Measurements from ENCODE around the gene CBR3. TPM values are rescaled to one million over a fixed set of nuclear protein-coding genes. Genes with fewer than 3 reads are reported as not detected.

Gene CBR3
- total and polyA plus RNA-seq, 2 donors (not counting 3 experiments of a cell fraction or from before 2014, with no cell fraction given): 9.7 to 13.3 TPM

GRCh38 chr21:36162631-36163030 lies 27.8 kb downstream of the CBR3 start:
- Histone ChIP-seq H3K27ac (ENCODE audit: insufficient read depth, low read depth, low read length) (no peak overlapping the region), H3K4me2 (ENCODE audit: insufficient read depth, low read length) (no peak overlapping the region), H4K20me1 (replicated peaks; ENCODE audit: control insufficient read depth, extremely low read depth, insufficient read depth, low read length) (no peaks in the 10 kb centered on the region), H3K4me3 (replicated peaks in 1 of 3; ENCODE audit: insufficient read depth in 1 of 3, low read depth in 1 of 3, low read length in 3 of 3) (no peak overlapping the region), H3K9me3 (replicated peaks; ENCODE audit: control insufficient read depth, insufficient read depth, low read length) (no peaks in the 10 kb centered on the region), H2AFZ (ENCODE audit: low read depth, low read length) (no peak overlapping the region), H3K4me1 (ENCODE audit: control insufficient read depth, extremely low read depth, insufficient read depth, low read length) (peaks cover under 1% of the 10 kb centered on the region), H3K9me1 (replicated peaks; ENCODE audit: control insufficient read depth, extremely low read depth, insufficient read depth, low read length) (no peaks in the 10 kb centered on the region), H3K9ac (replicated peaks; ENCODE audit: extremely low read depth, insufficient read depth, low read length) (no peak overlapping the region), H3K36me3 (ENCODE audit: control insufficient read depth in 2 of 2, extremely low read depth in 1 of 2, insufficient read depth in 2 of 2, low read length in 2 of 2) (no peaks in the 10 kb centered on the region), H3K79me2 (ENCODE audit: control insufficient read depth, insufficient read depth, low read length) (no peaks in the 10 kb centered on the region), H3K27me3 (ENCODE audit: control insufficient read depth in 2 of 2, insufficient read depth in 2 of 2, low read length in 2 of 2) (no peaks in the 10 kb centered on the region)
- dilution Hi-C loops (cut with MboI; ENCODE audit: extremely low pct_ligation_motif_present, low sequenced_read_pairs): no loop called here
- DNase-seq (ENCODE audit: low read depth, low spot score) (no peak), FAIRE-seq (no peak)
- TF ChIP-seq, protein P1, sequence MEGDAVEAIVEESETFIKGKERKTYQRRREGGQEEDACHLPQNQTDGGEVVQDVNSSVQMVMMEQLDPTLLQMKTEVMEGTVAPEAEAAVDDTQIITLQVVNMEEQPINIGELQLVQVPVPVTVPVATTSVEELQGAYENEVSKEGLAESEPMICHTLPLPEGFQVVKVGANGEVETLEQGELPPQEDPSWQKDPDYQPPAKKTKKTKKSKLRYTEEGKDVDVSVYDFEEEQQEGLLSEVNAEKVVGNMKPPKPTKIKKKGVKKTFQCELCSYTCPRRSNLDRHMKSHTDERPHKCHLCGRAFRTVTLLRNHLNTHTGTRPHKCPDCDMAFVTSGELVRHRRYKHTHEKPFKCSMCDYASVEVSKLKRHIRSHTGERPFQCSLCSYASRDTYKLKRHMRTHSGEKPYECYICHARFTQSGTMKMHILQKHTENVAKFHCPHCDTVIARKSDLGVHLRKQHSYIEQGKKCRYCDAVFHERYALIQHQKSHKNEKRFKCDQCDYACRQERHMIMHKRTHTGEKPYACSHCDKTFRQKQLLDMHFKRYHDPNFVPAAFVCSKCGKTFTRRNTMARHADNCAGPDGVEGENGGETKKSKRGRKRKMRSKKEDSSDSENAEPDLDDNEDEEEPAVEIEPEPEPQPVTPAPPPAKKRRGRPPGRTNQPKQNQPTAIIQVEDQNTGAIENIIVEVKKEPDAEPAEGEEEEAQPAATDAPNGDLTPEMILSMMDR (IDR thresholded peaks at IDR 0.05; ENCODE audit: extremely low read depth in 1 of 2, insufficient read depth in 1 of 2, low read depth in 1 of 2, low read length in 2 of 2): no peak
- TF ChIP-seq MYC (IDR thresholded peaks at IDR 0.05; ENCODE audit: low read depth, low read length) (no peak), POLR2A (IDR thresholded peaks at IDR 0.05; ENCODE audit: low read depth, low read length) (no peak), FOS (IDR thresholded peaks at IDR 0.05; ENCODE audit: borderline replicate concordance, insufficient read depth, low read length) (no peak), POLR2AphosphoS5 (IDR thresholded peaks at IDR 0.05; ENCODE audit: insufficient read depth, low read depth, low read length) (no peak), GATA2 (IDR thresholded peaks at IDR 0.05; ENCODE audit: insufficient read depth, insufficient read length, low read depth, low read length) (no peak), EZH2 (IDR thresholded peaks at IDR 0.05; ENCODE audit: borderline replicate concordance, low read depth, low read length, severe bottlenecking) (no peak), JUN (IDR thresholded peaks at IDR 0.05; ENCODE audit: borderline replicate concordance, insufficient read depth, insufficient read length, low read depth) (no peak)
- TF ChIP-seq, protein P2, sequence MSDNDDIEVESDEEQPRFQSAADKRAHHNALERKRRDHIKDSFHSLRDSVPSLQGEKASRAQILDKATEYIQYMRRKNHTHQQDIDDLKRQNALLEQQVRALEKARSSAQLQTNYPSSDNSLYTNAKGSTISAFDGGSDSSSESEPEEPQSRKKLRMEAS (IDR thresholded peaks at IDR 0.05; ENCODE audit: insufficient read depth, insufficient read length): no peak
- ChIA-PET POLR2A (no interaction called here), CTCF (interaction anchor here (0.9 kb wide), 1 partner anchor 97 kb away, joined by 3 read pairs; no protein-coding TSS in a partner anchor)
- intact Hi-C loops (cut with micrococcal nuclease): no loop called here
- BruUV-seq (replicated peaks): no TSS peak

Measured in endothelial cell of umbilical vein (primary cell).